GM18907 (cell line): ENCODE results near the gene ZNF638.

Source experiments
- ATAC-seq: cut with Tn5 transposase; IDR thresholded peaks from one replicate; pipeline ENCODE4 v1.9.1; 2021; ENCODE audit warnings: mild to moderate bottlenecking, moderate library complexity; ENCODE audit not compliant: unreplicated experiment

Gene ZNF638

DNA sequence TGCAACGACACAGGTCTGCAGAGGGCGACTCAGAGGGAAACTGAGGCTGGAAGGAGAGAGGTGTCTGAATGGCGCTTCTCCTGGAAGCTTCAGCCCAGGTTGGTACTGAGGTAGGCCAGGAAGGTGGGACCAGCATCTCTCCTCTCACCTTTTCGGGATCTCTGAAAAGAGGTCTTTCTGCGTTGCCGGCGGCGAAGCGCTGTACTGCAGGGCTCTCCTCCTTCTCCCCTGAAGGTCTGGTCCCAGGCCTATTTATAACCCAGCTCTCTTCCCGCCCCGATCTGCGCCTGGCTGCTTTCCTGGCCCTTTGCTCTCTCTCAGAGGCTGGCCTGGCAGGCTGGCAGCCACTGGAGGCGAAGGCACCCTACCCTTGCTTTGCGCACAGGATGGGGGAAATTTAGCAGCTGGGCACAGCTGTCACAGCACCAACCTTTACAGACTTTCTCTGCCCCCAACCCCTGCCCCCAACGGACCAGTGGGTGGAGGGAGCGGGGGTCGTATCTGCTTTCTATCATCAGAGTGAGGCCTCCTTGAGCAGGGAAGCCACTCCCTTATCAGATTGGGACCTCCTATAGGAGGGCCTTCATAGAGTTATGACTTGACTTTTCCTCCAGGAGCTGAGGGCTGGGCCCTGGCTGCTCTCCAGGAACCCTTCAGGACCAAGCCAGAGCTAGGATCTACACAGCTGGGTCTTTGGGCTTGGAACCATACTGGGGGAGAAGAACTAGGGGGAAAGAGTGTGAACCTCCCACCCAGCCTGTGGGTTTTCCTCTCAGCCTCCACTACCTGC lies 122.8 kb downstream of the ZNF638 start:
- no peak for ATAC-seq

DNA sequence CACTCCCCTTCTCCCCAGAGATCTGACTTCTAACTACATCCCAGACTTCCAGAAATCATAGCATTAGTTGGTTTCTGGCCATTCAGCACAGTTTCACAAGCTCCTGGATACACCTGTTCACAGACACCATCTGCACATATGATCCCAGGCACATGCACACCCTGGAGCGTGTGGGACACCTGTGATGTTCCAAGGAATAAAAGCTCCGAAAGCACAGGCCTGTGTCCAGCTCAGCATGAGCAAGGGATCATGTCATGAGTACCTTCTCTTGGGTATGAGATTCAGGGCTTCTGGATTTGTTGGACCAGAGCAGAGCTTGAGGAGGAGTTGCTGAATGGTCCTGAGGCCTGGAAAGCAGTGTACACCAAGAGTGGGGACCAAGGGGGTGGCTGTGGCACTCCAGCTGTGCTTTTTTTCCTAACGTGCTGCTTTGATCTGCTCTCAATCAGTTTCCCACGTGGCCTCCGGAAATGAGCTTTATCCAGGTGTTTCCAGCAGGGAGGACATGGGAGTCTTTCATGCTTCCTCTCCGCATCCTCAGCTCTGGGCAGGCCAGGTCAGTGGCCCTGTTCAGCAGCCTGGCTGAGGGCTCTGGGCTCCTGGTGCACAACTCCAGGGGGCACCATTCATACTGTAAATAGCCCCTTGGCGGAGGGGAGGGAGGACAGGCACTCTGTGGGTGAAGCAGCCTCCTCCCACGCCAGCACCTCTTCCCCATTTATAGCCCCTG lies 123.6 kb downstream of the ZNF638 start:
- no peak for ATAC-seq

DNA sequence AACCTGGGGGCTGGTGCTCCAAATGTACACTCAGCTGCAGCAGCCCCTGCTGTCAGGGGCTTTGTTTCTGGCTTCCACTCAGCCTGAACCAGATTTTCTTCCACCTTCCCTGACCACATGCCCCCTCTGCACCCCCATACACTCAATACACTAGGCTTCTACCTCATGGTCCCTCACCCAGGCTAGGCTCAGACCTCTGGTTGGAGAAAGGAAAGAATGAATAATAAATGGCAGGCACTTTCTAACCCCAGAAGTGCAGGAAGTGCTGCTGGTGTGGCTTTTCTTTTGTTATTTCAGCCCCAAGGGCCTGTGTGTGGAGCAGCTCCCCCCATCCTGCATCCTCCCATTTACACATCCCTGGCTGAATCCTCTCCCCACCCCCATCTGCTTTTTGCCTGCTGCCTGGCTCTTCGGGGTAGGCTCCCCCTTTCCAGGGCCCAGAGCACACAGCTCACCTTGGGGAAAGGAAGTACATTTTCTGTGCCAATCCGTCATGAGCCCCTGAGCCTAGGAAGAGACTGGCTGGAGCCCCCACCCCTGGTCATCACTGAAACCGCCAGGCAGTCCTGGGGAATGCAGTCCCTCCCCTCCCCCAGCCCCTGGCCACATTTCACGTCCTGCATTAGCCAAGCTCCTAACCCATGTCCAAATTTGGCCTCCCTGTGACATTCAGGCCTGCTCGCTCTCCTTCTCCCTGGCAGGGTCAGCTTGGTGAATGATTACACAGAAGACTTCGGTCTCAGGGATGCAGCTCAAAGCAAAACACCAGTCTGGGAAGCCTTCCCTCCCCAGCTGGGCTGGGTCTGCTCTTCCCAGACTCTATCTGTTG lies 124.4 kb downstream of the ZNF638 start:
- no peak for ATAC-seq

DNA sequence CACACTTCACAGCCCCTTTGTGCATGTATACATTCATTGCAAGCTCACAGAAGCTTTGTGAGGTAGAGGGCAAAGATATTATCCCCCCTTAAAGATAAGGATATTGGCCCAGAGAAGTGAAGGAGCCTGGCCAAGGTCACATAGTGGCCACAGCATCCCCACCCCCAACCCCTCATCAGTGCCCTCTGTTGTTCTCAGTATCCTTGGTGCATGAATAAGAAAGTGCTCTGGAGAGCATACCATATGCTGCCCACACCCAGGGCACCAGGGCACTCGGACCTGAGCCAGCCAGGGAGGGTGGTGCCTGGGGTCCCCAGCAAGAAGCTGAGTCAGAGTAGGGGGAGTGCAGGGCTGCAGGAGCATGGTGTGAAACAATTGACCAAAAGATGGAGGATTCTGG lies 125.0 kb downstream of the ZNF638 start:
- ATAC-seq = no peak

DNA sequence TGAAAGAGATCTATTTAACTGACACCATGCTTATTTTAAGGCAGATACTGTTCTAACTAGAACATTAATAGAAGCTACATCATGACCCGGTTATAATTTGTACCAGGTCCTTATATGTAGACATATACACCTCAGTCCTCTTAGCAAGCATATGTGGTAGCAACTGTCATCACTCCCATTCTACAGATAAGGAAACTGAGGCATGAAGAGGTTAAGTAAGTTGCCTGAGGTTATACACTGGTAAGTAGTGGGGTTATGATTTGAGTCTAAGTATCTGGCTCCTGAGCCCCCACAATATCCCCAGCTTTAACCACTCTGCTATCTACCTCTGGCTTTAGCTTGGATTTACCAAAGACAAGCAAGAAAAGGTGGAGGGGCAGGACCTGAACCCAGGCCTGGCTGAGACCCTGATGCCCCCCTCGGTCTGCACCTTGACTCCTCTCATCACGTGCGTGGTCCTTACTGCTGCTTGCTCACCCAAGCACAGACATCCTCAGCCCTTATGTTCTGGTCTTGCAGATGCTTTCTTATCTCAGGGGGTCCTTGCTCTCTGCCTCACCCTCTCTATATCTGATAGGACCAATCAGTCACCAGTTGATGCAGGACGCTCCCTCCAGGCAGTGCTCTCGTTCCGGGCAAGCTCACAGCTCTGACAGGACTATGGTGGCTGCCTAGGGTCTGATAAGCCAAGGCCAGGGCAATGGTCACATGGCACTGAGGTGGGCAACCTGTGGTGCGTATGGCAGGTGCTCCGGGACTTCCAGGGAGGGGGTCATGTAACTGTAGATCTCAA lies 125.7 kb downstream of the ZNF638 start:
- ATAC-seq = no peak

DNA sequence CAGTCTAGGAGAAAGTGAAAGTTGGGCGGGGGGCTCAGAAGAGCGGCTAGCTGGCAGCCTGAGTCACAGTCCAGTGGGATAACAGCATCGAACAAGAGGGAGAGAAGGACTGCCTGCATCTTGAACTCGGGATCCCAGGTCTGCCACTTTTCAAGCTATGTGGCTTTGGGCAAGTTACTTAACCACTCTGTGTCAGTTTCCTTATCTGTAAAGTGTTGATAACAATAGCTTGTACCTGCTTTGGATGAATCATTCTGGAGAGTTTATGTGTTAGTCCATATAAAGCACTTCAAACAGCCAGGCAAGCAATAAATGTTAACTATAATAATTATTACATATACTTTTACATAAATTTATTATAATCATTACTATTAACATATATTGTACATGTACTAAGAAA lies 126.3 kb downstream of the ZNF638 start:
- ATAC-seq = no peak

DNA sequence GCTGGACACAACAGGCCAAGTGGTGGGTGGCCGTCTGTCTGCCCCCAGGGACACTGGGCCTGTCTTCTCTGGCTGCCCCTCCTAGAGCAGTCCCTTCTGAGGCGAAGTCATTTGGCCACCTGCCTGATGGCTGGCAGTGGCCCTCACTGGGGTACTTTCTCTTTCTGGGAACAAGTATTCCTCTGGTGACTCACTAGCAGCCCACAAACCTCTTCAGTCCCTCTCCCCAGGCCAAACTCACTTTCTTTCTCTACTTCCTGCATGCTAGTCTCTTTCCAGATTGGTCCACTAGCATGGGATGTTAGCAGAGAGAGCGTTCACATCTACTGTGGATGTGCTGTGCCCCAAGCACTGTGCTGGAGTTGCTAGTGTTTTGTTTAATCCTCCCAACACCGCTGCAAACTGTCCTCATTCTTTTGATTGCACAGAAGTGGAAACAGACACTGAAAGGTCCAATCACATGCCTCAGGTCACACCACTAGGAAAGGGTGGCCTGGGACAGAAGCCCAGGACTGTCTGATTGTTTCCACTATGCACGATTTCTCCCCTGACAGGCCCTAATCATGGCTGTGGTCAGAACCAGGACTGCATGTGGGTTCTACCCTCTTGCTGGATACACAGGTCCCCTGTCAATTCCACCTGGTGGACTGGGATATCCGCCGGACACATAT lies 127.0 kb downstream of the ZNF638 start:
- ATAC-seq = no peak

- no peak for ATAC-seq
Observed at GRCh38 chr2:71459084-71459431, 127.5 kb downstream of the ZNF638 start.

DNA sequence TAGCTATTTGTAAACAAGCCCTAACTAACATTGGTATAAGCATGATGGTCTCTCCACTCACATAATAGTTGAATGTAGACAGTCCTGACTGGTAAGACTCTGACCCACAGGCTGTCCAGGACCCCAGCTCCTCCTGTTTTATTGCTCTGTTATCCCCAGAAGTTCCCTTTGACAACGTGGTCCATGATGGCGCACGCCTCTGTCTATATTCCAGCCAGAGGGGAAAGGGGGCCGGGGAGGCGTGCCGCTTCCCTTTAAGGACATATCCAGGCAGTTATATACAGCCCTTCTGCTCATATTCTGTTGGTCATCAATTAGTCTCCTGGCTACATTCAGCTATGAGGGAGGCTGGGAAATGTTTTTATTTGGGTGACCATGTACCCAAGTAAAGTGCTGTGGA lies 128.5 kb downstream of the ZNF638 start:
- no peak for ATAC-seq

GRCh38 chr2:71460595-71461303 lies 129.2 kb downstream of the ZNF638 start:
- no peak for ATAC-seq

DNA sequence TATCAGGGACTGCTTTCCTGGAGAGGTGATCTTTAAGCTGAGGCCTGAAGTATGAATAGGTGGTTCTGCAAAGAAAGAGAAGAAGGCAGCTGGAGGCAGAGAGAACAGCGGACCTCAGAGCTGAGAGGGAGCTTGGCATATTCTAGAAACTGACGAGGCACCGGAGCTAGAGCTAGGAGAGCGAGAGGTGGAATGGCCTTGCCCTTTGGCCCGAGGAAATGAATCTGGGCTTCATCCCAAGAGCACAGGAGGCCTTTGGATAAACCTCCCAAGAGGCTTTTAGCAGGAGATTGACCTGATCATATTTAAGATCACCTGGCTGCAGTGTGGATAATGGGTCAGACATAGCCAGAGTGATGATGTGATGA lies 129.7 kb downstream of the ZNF638 start:
- no peak for ATAC-seq

- ATAC-seq = no peak
Observed at GRCh38 chr2:71462056-71462605, 130.5 kb downstream of the ZNF638 start.

DNA sequence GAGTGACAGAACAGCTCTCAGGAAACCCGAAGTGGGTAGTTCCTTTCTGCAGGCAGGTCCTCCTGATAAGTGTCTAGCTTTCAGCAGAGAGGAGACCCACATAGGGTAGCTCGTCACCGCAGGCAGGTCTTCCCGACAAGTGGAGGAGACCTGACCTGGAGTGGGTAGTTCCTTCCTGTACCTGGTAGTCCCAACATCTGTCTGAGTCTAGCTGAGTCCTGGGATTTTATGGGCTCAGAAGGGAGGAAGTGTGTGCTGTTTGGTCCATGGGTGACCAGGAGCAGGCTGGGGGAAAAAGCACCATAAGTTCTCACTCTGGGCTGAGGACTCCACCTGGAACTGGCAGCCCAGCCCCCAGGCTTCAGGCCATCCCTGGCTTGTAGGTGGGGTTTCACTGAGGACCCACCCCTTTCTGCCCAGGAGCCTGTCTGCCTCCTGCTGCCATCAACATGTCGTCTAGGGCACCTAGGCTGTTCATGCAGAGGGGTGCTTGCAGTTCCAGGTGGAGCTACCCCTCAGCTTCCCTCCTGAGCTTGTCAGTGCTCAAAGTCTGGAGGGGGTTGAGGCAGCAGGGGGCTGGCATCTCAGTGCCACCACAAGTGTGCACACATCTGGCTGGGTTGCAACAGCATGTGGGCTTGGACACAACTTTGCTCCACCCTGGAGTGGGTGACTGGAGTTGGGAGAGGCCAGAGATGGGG lies 131.2 kb downstream of the ZNF638 start:
- no peak for ATAC-seq

DNA sequence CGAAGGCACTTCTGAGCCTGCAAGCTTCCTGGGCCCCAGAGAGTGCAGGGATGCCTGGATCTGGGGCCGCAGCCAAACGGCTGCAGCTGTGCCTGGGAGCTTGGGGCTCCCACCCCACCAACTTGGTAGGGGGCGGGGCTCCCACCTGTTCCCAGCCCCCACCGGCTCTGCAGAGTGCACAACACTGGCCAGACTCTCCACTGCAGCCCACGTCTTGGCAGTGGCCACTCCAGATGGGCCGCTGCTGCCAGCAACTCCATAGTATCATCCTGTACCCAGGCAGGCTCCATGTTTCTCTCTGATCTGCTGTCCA lies 131.7 kb downstream of the ZNF638 start:
- ATAC-seq = no peak

DNA sequence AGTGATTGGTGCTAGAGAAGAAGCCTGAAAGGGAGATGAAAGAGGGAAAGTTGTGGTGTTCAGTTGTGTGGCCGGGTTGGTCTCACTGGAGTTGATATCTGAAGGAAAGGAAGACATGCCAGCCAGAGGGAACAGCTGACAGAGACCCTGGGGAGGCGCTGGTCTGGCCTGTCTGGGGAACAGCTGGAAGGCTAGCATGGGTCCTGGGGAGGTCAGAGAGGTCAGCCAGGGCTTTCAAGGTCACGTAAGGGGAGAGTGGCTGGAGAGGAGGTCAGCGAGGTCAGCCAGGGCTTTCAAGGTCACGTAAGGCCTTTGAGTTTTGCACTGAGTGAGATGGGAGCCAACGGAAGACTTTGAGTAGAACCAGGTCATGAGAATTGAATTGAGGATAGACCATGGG lies 132.8 kb downstream of the ZNF638 start:
- no peak for ATAC-seq

- no peak for ATAC-seq
Observed at GRCh38 chr2:71465356-71465755, 133.8 kb downstream of the ZNF638 start.

- no peak for ATAC-seq
Observed at GRCh38 chr2:71465961-71466300, 134.3 kb downstream of the ZNF638 start.

DNA sequence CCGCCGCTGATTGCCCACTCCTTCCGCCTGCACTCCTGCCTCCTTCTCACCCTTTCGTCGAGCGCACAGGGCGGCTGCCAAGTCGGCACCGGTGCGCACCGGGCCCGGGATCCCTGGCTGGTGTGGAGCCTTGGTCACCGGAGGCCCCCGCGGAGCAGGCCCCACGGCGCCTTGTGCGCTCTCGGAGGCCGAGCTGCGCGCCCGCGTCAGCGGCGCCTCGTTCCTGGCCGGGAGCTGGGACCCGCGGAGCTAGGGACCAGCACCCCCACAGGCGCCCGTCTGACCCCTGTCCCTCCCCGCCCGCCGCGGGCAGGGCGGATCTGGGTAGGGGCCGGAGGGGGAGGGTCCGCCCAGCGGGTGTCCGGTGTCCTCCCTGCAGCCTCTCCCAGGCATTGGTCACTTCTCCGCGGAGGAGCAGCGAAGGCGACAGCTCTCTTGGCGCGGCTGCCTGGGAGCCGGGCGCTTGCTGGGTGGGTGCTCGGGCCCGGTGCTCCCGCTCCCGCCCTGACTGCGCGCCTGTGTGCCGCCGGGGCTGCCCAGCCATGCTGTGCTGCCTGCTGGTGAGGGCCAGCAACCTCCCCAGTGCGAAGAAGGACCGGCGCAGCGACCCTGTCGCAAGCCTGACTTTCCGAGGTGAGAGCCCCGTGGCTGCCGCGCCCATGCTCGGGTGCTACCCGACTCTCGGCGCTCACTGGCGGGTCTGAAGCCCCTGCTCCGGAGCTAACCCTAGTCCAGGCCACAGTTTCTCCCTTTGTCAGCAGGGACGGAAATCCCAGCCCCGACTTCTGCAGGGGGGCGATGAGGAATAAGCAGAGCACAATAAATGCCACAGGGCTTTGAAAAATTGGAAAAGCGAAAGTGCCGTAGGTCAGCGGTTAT lies 135.0 kb downstream of the ZNF638 start:
- no peak for ATAC-seq
